Activated CD4-positive, CD25-positive, alpha-beta regulatory T cell (primary cell): Measurements from ENCODE around the gene COQ7.

Experiments
- DNase-seq, 4 experiments: peaks; one replicate each; lab custom pipeline; 2025; lab: John Stamatoyannopoulos, UW

Gene COQ7

DNA sequence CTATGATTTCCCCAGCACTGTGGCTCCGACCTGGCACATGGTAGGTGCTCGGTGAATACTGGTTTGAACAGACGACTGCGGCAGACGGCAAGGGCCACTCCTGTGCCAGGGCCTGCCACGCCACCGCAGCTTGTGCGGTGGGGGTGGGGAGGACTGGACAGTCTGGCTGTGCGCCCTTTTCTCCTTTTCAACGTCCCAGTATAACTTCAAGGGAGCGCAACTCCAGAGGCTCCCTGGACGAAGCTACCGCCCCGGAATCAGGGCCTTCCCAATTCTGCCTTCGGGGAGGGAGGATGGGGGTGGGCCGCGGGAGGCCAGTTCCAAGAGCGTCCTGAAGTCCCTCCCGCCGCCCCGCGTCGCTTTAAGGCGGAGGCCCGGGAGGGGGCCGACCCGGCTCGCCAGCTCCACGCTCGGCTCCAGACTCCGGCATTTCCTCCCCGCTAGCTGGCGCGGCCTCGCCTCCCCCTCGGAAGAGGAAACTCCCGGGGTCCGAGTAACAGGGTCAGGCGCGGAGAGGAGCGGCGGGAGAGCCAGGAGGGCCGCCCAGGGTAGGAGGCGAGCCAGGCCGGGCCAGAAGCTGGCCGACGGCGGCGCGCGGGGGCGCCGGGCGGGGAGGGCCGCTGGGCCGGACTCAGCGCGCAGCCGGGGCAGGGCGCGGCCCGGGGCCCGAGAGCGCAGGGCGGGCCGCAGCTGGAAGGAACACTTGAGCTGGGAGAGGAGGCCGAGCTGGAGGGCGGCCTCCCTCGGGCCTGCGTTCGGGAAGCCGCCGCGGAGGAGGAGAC is 46.4 kb downstream of the COQ7 start, which contains the start of gene ITPRIPL2:
Gene ITPRIPL2 (plus strand): TSS at position 388 of the 782 bp plus-strand sequence. CDS start 498 bp downstream, outside the sequence.
- no peak for DNase-seq

DNA sequence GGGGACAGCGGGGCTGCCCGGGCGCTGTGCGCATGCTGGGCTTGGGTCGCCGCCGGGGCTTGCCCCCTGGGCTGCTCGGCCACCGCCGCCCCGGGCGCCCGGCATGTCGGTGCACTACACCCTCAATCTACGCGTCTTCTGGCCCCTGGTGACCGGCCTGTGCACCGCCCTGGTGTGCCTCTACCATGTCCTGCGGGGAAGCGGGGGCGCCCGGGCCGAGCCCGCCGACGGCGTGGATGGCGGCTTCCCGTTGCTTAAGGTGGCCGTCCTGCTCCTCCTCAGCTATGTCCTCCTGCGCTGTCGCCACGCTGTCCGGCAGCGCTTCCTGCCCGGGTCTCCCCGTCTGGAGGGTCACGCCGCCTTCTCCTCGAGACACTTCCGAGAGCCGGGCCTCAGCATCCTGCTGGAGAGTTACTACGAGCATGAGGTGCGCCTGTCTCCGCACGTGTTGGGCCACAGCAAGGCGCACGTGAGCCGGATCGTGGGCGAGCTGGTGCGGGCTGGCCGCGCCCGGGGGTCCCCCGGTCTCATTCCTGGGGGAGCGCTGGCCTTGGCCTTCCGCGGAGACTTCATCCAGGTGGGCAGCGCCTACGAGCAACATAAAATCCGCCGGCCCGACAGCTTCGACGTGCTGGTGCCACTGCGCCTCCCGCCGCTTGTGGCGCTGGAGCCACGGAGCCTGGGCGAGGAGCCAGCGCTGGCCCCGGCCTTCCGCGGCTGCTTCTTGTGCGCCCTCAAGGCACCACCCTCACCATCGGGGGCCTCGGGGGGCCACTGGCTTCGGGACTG is 47.1 kb downstream of the COQ7 start:
- DNase-seq = no peak

DNA sequence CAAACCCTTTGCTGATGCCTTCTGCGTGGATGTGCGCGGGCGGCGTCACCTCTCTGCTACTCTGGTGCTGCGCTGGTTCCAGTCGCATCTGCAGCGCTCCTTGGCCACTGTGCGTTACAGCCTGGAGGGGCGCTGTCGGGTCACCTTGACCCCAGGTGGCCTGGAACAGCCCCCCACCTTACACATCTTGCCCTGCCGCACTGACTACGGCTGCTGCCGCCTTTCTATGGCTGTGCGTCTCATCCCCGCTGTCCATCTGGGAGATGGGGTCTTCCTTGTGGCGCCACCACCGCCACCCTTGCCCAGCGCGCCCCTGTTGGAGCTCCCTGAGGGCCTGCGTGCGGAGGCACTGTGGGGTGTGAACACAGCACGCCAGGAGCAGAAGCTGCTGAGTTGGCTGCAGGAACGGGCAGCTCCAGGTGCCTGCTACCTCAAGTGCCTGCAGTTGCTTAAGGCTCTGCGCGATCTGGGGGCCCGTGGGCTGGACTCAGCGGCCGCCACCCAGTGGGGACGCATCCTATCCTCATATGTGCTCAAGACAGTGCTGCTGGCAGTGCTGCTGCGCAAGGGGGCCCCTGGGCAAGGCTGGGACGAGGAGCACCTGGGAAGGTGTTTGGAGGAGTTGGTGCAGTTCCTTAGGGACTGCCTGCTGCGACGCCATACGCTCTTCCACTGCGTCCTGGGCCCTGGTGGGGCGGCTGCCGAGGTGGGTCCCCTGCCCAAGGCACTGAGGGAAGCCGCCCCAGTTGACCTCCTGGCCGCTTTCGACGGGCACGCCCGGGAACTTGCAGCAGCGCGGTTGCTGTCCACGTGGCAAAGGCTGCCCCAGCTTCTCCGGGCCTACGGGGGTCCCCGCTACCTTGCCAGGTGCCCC is 48.0 kb downstream of the COQ7 start:
- no peak for DNase-seq

DNA sequence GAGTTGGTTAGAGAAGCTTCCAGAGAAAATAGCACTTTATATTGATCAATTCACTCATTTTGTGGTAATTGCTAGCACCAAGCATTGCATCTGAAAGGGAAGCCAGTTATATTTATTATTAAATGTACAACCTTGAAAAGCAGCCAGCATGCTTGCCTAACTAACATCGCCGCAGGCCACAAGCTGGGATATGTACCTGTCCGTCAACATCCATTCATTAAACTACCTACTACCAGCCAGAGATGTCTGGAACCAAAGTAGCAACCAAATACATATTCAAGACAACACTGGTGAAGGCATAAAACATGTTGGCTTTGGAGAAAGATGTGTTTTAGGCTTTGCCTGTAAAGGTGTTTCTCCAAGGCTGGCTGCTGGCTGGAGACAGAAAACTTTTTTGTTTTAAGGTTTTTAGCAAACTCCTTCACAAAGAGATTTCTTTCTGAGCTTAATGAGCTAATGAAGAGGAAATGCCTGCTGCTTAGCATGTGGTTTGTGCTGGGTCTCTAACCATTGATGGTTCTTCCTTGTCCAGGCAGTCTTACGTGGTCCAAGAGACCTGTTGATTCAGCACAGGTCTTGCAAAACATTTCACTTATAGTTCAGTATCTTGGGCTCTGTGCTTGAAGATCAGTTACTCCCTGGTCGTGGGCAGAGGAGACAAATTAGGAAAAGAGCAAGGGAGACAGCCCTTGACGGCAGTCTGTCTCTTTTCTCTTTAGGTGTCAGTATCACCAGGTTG is 49.5 kb downstream of the COQ7 start:
- DNase-seq = no peak

DNA sequence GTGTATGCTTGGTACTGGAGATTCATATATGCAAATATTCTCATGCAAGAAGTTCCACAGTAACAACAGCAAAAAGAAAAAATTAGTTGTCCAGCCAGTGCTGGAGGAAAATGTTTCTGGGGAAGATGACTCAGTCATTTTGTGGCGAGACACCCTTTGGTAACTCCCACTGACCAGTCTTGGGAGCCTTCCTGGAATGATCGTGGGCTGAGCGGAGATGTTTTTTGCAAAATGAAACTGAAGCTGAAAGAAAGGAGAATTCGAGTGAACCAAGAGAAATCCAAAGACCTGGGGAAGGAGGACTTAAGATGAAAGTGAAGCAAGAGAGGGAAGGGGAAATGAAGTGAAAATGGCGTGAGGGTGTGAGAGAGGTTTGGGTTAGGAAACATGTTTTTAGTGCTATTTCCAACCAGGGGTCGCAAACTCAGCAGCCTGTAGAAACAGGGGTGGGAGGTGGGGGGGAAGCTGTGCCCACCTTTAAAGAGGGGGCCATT is 51.6 kb downstream of the COQ7 start:
- no peak for DNase-seq

DNA sequence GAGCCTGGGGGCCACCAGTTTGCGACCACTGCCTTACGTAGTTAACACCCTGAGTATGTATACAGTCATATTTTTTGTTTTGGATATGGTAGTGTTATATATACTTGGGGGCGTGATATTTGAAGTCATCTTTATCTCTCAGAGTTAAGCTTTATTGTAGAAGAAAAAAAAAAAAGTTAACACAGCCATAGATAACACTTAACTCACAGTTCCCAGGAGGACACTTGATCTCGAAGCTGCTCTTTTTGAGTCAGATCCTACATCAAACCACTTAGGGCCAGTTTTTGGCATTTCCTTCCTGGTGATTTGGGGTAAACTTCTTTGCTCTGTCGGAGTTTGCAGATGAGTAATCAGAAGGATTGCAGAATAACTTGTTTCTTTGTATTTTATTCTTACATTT is 52.1 kb downstream of the COQ7 start:
- DNase-seq = no peak

DNA sequence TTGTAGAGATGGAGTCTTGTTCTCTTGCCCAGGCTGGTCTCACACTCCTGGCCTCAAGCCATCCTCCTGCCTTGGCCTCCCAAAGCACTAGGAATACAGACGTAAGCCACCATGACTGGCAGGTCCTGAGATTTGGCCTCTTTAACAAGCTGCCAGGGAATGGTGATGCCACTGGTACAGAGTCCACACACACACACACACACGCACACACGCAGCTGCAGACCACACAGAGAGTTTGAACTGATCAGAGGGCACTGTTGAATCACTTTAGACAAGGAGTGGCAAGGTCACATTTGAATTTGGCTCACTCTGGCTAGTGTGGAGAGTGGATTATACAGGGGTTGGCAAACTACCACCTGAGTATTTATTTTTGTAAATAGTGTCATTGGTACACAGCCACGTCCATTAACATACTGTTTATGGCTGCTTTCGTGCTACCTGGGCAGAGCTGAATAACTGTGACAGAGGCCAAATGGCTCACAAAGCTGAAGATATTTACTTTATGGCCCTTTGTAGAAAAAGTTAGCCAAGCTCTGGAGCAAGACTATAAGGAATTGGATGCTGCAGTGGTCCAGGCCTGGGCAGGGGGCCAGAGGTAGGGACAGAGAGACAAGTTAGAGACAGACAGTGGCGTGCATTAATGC is 56.2 kb downstream of the COQ7 start:
- no peak for DNase-seq

DNA sequence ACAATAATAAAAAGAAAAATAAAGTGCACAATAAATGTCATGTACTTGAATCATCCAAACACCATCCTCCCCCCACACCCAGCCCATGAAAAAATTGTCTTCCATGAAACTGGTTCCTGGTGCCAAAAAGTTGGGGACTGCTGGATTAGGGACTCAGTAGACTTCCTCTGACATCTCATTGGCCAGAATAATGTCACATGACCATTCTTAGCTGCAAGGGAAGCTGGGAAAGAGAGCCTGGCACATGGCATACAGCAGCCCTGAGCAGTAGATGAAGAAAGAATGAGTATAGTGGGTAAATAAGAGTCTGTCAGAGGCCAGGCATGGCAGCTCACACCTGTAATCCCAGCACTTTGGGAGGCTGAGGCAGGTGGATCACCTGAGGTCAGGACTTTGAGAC is 58.9 kb downstream of the COQ7 start:
- no peak for DNase-seq

DNA sequence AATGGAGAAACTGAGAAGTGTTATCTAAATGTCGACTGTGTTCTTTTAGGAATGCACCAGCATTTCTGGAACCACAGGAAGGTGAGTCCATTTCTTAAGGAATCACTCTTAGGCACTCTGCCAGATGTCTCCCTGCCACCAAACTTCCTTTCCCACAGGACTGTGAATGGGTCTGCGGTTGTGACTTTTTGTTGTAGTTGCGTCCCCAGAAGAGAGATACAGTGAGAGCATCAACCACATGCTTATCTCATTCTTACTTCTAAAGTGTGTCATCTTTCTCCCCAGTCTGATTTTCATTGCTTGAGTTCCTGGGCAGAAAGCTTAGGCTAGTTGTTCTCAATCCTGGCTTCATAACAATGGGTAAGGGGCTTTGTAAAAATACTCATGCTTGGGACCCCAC is 59.8 kb downstream of the COQ7 start:
- DNase-seq = no peak

DNA sequence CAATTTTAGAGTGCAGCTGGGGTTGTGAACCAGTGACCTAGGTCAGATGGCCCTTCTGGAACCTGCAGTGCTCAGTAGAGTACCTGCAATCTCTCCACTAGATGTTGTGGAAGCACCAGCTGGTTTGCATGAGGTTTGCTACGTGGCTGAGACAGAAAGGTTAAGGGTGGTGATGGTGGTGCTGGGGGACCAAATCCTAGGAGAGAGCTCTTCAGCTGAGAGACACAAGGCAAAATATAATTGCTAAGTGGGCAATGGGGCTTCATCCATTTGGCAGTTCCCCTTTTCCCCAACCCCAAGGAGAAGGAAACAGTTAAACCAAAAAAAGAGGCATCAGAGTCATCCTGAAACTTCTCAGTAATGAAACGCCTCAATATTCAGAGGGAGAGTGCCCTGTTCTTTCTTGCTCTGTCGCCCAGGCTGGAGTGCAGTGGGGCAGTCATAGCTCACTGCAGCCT is 60.3 kb downstream of the COQ7 start:
- no peak for DNase-seq

DNA sequence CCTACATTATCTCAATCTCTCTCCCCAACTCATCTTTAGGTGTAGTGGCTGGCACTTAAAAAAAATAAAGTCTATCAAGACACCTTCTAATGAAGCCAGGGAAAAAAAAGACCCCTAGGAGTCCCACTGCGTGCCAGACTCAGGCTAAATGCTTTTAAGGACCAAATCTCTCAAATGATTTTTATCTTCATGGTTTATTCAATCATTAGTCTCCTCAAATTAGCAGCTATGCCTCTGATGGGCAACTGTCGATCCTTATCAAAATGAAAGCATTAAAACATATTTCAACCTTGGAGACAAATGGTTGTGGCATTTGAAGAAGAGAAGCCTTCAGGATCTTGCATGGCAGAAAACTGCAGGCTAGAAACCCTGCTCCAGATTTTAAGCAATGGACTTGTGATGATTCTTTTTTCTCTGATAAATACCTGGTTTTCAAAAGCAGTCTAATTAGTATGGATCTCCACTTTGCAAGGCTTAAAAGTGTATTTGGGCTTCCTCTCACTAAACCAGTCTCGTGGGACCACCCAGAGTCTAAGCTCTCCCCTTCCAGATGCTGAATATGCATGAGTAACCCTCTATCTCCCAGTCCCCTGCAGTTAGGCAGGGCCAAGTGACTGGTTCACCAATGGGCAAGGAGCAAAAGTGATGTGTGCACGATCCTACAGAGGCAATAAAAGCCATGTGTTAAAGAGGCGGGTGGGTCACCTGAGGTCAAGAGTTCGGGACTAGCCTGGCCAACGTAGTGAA is 61.2 kb downstream of the COQ7 start:
- DNase-seq = no peak
